Activated CD4-positive, CD25-positive, alpha-beta regulatory T cell treated with anti-CD3 and anti-CD28 coated beads, Interleukin-2, amount 50 U/mL, for 24 hours (primary cell): Measurements from ENCODE around the gene LTBP1.
"Not testable (repeated sequence)": the region's sequence is repeated elsewhere in the genome, so short reads cannot be mapped to it uniquely, and the experiment has no call there.

Source experiments
- ATAC-seq, 2 donors: fragments of 150-1000 bp; cut with Tn5 transposase; one replicate each; pipeline ENCODE4 v1.10.0; 2021; ENCODE audit warnings: mild to moderate bottlenecking in 1 of 2, moderate library complexity in 1 of 2

Gene LTBP1, protein sequence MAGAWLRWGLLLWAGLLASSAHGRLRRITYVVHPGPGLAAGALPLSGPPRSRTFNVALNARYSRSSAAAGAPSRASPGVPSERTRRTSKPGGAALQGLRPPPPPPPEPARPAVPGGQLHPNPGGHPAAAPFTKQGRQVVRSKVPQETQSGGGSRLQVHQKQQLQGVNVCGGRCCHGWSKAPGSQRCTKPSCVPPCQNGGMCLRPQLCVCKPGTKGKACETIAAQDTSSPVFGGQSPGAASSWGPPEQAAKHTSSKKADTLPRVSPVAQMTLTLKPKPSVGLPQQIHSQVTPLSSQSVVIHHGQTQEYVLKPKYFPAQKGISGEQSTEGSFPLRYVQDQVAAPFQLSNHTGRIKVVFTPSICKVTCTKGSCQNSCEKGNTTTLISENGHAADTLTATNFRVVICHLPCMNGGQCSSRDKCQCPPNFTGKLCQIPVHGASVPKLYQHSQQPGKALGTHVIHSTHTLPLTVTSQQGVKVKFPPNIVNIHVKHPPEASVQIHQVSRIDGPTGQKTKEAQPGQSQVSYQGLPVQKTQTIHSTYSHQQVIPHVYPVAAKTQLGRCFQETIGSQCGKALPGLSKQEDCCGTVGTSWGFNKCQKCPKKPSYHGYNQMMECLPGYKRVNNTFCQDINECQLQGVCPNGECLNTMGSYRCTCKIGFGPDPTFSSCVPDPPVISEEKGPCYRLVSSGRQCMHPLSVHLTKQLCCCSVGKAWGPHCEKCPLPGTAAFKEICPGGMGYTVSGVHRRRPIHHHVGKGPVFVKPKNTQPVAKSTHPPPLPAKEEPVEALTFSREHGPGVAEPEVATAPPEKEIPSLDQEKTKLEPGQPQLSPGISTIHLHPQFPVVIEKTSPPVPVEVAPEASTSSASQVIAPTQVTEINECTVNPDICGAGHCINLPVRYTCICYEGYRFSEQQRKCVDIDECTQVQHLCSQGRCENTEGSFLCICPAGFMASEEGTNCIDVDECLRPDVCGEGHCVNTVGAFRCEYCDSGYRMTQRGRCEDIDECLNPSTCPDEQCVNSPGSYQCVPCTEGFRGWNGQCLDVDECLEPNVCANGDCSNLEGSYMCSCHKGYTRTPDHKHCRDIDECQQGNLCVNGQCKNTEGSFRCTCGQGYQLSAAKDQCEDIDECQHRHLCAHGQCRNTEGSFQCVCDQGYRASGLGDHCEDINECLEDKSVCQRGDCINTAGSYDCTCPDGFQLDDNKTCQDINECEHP (N-terminal part only)

DNA sequence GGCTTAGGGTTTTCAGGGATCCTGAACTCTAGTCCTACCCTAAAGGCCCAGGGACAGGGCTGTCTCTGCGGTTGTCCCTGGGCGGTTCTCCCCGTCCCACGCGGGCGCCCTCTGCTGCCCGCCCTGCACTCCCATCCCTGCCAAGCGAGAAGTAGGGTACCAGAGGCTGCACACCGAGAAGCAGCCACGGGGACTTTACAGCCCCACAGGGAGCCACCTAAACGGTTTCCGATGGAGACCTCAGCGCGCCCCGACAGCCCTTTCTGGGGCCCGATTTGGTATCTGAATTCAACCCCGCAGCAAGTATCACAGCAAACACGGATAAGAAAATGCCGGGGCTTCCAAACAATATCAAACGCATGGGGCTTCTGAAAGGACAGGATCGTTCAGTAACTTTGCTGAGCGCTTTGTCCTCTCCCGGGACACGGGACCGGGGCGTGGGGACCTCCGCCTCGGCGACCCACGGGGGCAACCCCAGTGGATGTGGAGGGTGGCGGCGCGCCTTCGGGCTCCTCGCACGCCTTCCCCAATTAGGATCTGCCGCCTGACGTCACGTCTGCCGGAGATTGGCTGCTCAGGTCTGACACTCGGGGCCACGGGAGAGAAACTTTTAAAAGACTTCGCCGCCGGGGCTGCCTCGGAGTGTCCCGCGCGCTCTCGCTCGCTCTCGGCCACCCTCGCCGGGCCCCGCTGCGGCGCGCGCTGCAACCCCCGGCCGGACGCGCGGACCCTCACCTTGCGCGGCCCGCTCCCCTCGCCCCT lies at the start of gene LTBP1:
Gene LTBP1 (plus strand): TSS at position 640 of the 762 bp plus-strand sequence. CDS start 372 bp downstream, outside the sequence.
- peak; percentile 73 to 75 for ATAC-seq

DNA sequence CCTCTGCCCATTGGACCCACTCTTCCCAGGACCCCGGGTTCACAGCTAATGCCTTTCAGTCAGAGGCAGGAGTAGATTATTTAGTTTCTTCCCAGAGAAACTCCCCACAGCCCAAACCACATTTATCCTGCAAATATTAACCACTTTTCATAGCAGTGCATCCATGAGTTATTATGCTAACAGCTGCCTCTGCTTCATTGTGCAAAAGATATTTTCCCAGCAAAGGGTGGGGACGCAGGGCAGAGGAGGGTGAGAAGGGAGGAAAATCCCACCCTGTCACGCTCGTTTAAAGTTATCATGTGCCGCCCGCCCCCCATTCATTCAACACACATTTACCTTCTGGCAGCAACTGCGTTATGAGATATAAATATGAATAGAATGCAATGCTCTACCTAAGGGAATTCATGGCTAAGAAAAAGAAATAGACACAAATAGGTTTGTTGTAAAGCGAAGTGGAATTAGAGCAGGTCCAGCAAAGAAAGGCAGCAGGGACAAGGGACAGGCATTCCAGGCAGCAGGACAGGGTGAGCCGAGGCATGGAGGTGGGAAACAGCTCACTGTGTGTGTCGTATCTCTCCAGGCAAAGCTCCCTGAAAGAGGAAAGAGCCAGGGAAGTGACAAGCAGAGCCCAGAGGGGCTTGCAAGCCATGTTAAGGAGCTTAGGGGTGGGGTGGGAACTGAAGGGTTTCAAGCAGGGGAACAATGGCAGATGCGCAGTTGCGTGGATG lies 46.3 kb upstream of the LTBP1 start:
- no peak for ATAC-seq

DNA sequence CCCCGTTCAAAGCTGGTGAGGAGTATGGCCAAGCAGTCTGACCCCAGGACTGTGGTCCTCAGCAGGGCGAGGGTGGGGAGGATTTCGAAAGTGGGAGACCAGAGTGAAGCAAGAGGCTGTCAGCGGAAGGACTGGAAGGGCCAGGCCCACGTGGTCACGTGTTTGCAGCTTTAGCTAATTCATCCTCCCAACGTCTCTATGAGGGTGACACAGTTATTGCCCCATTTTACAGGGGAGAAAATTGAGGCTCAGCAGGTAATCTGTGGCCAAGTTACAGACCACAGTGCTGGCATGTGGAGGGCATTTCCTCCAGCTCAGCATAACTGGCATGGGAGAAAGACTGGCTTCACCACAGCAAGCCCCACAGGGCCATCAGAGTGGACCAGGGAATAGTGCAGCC lies 45.4 kb upstream of the LTBP1 start:
- ATAC-seq, result no peak

DNA sequence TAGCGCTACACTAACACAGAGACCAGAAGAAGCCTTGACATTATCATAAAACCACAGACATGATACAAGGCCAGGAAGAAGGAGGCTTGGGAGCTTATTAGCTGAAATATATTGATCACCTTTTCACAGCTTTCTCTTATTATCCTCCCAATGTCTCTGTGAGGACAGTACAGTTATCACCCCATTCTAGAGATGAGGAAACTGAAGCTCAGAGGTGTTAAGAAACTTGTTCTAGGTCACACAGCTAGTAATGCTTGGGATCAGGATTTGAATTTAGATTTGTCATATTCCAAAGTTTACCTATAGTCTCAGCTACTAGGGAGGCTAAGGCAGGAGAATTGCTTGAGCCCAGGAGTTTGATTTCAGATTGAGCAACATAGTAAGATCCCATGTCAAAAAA lies 44.6 kb upstream of the LTBP1 start:
- no peak for ATAC-seq

DNA sequence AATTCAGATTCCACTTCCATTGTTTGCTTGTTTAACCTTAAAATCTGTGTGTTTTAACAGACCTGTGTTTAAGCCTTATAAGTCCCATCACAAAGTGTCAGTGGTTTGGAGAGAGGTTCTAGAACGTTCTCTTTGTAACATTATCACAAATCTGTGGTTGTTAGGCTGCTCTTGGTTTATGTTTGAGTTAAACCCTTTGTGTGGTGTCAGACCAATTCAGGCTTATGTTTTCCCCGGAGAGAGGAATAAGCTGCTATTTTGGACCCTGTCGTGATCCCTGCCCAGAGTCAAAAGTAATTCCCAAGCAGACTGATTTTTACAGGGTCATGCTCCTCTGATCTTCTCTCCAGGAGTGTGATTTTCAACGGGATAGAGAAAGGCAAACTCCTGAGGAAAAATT lies 43.8 kb upstream of the LTBP1 start:
- no peak for ATAC-seq

DNA sequence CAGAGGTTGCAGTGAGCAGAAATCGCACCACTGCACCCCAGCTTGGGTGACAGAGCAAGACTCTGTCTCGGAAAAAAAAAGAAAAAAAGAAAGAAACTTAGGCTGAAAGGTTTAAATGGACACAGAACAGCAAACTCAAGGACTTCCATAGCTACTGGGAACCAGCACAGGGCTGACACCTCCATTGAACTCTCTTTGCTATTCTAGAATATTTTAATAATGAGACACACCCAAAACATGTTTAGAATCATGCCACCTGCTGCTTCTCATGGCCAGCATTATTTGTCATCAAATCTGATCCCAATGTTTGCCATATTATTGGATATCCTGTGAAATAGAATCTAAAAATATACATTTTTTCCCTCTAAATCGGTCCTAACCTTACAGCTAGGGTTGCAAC lies 42.7 kb upstream of the LTBP1 start:
- no peak for ATAC-seq

DNA sequence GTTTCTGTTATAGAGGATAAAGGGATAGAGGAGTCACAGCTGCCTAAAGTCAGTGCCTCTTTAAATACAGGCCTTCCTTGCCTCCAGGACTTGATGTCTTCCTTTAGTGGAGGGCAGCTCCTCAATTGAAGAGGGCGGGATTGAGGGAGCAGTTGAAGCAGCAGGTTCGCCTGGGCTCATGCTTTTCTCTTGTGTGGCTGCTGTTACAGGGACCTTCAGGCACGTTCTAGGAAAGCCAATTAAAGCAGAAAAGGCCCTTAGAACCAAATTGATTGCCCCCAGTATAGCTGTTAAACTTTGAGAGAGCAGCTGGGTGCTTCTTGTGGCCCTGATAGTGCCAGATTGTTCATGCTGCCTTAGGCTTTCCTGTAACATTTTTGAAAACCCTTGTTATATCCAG lies 42.0 kb upstream of the LTBP1 start:
- ATAC-seq, result no peak

DNA sequence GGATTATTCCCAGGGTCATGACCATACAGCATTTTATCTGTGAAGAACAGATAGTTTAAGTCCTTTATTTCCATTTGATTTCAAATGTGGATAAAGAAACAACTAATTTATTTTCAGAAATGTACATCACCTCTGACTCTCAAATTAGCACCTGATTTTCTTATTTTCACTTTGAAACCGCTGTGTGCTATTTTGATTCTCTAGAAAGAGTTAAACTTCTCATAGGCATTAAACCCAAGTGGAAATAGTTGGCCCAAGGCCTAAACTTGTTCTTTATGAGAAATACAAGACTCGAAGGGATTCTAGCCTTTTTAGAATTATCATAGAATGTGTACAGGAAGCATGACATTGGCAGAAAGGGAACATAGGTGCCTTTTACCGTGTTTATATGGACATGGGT lies 41.5 kb upstream of the LTBP1 start:
- no peak for ATAC-seq

DNA sequence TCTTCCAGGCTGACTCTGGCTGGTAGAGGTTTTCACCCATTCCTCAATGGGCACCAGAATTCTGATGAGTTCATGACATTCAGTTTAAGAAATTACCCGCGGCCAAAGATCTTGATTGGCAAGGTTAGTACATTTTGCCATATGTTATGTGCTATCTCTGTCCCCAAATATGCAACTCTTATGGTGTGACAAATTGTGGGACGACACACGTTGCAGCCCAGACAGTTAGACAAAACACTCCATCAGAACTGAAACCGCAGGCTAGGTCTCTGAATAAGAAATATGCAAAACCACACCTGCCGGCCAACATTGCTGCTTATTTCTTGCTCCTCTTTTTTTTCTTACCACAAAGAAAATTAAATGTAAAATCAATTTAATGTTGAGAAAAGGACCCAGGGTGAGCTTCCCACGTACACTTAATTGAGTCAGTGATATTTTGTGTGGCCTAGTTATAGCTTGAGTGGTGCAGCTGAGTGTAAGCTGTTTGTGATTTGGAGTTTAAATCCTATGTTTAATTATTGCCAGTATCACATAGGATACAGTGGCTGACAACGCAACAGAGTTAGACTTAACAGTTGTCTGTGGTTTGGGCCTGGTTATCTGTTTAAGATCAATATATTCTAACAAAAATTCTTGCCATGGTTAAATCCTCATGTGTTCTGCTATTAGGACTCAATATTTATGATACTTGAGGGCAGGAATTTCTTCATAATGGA lies 35.7 kb upstream of the LTBP1 start:
- ATAC-seq, result no peak

DNA sequence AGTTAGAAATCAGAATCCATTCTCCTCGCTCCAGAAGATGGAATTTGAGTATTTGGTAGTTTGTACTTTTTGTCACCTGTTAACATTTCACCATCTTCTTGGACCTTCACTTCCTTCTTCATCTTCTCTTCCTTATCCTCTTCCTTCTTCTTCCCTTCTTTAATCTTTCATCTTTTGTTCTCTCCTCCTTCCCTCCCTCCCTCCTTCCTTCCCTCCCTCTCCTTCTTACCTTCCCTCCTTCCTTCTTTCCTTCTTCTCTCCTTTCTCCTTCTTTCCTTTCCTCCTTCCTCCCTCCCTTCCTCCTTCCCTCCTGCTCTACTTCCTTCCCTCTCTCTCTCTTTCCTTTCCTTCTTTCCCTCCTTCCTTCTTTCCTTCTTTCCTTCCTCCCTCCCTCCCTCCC lies 31.1 kb upstream of the LTBP1 start:
- no peak for ATAC-seq

DNA sequence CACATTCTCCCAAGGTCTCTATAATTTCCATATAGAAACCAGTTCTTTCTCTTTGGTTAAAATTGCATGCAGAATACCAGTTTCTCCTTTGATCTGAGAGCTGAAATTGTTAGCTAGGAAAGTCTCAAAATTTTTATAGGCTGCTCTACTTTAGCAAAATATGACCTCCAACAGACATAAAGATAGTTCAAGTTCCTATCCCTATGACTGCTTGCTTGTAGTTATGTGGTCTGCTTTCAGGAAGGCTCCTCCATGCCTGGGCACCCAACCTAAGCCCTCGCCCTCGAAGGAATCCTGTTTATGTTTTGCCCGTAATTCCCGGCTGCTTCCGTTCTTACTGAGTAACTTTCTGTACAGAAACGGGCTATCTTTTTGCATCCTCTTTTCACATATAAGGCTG lies 28.0 kb upstream of the LTBP1 start:
- ATAC-seq, result no peak

DNA sequence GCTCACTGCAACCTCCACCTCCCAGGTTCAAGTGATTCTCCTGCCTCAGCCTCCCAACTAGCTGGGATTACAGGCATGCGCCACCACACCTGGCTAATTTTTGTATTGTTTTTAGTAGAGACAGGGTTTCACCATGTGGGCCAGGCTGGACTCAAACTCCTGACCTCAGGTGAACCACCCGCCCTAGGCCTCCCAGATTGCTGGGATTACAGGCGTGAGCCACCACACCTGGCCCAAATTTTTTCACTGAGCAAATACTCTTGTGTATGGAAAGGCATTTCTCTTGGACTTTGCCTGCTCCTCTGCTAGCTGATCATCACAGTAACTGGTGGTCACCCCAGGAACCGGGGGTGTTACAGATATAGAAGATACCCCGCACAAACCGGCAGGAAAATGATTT lies 26.9 kb upstream of the LTBP1 start:
- ATAC-seq, result not testable (repeated sequence)

DNA sequence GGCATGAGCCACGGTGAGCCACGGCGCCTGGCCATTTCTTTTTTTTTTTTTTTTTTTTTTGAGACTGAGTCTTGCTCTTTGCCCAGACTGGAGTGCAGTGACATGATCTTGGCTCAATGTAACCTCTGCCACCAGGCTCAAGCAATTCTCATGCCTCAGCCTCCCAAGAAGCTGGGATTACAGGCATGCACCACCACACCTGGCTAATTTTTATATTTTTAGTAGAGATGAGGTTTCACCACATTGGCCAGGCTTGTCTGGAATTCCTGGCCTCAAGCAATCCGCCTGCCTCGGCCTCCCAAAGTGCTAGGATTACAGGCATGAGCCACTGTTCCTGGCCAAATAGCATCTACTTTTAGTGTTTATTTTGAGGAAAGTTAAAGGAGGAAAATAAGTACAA lies 25.3 kb upstream of the LTBP1 start:
- not testable (repeated sequence) for ATAC-seq

DNA sequence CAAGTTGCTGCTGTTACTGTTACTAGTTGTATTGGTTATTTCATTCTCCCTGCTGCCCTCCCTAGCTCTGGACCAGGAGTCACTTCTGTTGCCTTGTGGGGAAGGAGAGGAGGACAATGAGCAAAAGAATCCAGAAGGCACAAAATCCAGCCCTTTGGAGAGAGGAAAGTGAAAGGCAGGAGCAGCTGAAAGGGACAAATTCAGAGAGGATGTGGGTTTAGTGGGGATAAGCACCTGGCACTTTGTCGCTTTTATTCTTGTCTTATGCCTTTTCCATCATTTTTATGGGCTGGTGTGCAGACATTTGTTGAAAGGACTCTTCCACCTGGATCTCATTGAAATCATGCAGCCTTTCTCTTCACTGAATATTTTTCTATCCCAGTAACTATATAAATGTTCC lies 24.3 kb upstream of the LTBP1 start:
- ATAC-seq, result no peak

DNA sequence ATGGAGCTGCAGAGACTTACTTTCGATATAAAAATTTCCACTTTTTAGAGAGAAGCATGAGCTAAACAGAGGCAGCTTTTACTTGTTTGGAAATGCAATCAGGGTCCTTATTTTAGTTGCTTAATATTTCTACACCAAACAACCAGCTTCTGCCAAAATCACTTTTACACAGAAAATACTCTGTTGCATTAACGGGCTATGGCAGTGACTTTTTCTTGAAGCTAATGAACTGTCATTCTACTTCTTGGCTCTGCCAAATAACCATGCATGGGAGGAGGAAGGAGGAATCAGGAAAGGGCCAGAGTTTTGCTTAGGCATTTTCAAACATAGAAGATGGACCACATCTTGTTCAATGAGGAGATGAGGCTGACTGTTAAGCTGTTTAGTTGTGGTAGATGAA lies 23.6 kb upstream of the LTBP1 start:
- no peak for ATAC-seq

DNA sequence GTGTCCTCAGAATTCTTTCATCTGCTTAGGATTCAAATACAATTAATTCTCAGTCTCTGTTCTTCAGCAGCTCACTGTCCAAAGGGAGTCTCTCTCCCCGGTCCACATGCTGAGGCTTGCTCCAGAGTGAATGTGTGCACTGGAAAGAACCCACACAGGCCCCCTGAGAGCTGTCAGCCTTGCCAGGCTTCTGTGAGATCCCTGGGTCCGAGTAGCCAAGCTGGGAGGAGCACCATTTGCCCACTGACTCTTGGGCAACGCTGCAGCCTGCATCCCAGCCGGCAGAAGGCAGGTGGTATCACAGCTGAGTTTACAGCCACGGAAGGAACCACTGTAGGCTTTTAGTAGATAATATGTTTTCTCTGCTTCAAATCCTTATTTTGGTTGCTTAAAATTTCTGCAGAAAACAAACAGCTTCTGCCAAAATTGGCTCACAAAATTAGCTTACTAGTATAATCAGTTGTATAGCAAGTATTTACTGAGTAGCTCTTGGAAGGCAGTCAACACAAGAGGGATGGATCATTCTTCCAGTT lies 21.4 kb upstream of the LTBP1 start:
- no peak for ATAC-seq

DNA sequence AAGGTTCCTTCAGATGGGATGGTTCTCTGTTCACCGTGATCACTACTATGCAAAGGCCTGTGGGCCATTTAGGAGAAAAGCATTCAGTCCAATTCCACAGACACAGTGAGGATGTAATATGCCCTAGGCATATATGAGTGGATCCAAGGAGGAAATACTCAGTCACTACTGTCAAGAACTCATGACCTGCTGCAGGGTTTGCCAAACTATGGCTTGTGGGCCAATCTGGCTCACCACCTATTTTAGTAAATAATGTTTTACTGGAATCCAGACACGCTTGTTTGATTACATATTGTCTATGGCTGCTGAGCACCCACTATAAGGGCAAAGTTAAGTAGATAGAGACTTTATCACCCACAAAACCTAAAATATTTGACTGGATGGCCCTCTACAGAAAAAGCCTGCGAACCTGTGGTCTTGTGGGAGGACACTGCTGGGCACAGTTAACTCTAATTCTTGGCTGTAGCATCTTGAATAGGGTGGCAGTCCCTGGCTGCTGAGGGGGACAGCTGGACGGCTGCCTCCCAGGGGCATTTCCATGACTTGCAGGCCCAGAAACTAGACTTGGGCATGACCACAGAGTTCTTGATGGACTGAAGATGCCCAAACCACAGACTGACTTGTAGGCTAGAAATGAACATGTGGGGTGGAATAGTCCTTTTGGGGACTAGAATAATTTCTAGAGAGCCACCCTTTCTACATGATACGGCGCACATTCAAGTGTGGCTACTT lies 20.6 kb upstream of the LTBP1 start:
- ATAC-seq, result no peak

DNA sequence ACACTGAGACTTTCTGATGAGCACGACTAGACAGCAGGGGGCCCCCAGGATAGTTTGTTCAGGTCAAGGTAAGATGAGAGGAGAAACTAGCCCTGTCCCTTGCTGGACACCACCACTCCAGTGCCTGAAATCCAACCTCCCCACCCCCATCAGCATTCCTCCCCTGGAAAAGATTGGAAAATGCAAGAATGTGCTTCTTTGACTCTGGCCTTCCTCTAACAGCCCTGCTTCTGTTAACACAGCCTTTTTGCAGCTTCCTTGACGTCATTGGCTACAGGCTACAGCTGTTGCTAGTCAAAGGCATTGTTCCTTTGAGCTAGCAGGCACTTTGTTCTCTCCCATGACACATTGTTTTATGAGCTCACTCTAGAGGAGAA lies 20.1 kb upstream of the LTBP1 start:
- no peak for ATAC-seq

DNA sequence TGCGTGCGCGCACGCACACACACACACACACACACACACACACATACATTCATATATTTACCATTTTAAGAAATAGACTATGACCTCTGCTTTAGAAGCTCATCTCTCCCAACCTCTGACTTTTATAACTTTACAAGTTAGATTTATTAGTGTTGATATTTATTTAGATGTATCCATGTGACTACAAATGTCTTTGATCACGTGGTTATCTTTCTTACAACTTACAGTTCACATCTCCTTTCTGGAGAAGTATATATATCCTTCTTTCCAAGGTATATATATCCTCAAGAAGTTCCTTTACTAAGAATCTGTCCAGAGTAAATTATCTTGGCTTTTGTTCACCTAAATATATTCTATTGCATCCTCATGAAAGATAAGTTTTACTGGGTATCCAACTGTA lies 16.3 kb upstream of the LTBP1 start:
- ATAC-seq, result no peak

DNA sequence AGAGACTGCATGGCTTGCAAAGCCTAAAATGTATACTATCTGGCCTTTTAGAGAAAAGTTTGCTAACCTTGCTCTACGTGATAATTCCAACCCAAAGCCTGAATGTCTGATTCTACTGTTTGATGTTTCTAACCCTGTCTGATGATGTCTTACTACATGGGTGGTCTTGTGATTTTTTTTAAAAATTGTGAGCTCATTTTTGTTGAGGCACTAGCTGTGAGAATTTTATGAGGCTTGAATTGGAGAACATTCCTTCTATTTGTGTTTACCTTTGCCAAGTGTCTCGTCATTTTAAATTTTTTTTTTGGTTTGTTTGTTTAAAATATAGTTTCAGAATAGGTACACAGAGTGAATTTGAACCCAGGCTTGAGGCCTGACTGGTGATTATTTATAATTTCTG lies 15.2 kb upstream of the LTBP1 start:
- no peak for ATAC-seq
